GM18511 (cell line): Measurements from ENCODE around the gene TMEM258.
A peak's percentile ranks its signal among the peaks of the same experiment; 100 is the strongest.

Experiments used
- ATAC-seq: cut with Tn5 transposase; IDR thresholded peaks from one replicate; pipeline ENCODE4 v1.9.1; 2021; ENCODE audit warnings: mild to moderate bottlenecking, moderate library complexity; ENCODE audit not compliant: unreplicated experiment

TMEM258 gene

GRCh38 chr11:61762223-61762615, 30.2 kb downstream of the TMEM258 start:
- no peak for ATAC-seq

DNA sequence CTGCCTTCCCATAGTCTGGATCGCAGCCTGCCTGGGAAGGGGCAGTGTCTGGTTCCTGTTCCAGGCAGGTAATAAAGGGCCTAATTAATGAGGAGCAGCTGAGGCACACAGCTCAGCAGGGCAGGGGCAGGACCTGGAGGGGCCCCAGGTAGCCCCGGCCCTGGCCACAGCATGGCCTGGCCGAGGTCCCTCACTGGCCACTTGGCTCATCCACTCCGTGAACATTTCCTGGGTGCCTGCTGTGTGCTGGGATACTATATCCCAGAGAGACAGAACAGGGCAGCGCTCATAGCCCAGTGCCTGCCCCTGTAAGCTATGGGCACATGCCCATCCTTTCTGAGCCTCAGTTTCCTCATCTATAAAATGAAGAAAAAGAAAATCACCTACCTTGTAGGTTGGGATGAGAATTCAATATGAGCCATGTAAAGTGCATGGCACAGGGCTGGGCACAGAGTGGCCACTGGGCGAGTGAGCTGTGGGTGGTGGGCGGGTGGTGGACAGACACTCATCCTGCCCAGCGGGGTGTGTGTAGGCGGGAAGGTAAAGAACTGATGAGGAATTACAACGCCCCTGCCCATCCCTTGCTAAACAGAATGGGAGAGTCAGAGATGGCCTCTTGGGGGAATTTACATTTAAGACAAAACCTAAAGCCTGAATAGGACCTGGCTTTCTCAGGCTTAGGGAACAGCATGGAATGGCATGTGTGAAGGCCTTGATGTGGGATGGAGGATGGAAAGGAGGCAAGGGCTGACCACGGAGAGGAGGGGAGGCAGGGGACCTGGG, 30.8 kb downstream of the TMEM258 start:
- no peak for ATAC-seq

DNA sequence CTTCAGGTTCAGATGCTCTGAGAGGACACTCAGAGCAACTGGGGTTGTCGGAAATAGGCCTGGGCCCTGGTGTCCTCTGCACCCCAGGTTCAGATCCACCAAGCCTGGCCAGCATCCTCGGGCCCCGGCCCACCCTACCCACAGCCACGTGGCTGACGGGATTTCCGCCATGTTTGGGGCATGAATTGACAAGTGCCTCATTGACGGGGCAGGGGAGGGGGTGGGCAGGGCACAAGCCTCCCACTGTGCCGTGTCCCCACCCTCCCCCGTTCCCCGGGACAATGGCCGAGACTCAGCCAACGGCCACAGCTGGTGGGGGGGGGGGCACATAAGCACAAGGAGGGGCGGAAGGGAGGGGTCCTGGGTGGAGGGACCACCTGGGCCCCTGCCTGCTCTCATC, 31.5 kb downstream of the TMEM258 start:
- ATAC-seq = no peak

- no peak for ATAC-seq
These were observed 35.1 kb downstream of the TMEM258 start for GRCh38 chr11:61757213-61757862.

- ATAC-seq = peak; percentile 65
These were observed 35.8 kb downstream of the TMEM258 start for GRCh38 chr11:61756452-61757212.

DNA sequence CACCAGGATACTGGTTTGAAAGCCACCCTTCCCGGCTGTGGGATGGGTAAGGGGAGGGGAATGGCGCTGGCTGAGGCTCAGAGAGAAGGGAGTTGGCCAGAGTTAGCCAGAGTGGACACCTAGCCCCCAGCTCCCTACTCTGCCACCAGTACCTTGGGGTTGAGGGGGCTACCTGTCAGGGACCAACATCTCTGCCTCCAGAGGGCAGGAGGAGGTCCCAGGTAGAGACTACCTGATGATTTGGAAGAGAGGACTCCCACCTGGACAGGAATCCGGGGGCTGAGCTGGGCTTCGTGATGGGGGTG, 36.3 kb downstream of the TMEM258 start:
- no peak for ATAC-seq

DNA sequence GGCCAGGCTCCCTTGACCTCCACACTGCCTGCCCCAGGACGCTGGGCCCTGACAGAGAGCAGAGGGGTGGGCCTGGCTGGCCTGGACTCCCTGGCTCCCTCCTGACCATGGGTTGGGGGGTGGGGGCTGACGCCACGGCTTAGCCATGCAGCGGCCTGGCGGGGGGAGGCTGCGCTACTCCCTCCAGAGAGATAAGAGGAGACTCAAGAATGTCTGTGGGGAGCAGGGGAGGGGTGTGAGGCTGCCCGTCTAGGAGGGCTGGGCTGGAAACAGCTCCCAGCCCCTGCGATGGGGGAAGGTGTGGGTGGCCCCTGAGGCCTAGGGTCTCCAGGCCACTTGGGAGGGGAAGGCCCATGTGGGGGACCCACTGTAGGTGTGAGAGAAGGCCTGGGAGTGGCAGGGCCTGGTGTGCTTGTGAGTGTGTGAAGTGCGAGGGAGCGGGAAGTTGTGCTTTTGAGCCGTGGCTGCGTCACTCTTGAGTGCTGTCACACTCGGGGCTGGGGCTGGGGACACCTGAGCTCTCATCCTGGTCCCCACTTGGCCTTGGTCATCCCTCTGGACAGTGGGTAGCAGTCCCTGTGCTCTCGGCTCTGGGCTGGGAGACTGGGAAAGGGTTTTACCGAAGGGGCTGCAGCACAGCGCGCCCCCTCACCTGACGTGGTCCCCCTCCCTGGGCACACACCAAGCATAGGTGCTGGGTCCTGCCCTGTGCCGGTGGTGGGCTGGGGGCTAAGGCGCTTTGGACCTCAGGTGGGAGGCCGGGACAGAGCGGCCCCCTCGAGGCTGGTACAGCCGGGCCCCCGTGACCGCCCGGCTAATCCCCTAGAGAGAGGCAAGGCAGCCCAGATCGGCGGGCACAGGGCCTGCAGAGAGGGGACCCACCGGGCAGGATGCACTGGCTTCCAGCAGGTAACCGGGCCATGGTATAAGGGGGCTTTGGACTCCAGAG, 37.6 kb downstream of the TMEM258 start:
- ATAC-seq = no peak

GRCh38 chr11:61753672-61754071, 38.7 kb downstream of the TMEM258 start:
- ATAC-seq = no peak

GRCh38 chr11:61752925-61753521, 39.4 kb downstream of the TMEM258 start:
- ATAC-seq = no peak

GRCh38 chr11:61752117-61752924, 40.1 kb downstream of the TMEM258 start, which contains the start of gene MYRF:
MYRF (plus strand) TSS chr11:61752636; CDS start chr11:61752745, 109 bp downstream.
- no peak for ATAC-seq

DNA sequence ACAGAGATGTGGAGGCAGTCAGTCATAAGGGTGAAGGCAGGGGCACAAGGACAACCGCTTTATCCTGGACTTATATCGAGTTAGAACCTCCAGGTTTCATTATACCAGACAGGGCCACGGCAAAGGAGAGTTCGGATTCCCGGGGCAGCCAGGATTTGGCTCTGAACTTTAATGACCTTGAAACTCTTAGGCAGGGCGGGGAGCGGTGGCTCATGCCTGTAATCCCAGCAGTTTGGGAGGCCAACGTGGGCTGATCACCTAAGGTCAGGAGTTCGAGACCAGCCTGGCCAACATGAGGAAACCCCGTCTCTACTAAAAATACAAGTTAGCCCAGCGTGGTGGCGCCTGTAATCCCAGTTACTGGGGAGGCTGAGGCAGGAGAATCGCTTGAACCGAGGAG, 41.0 kb downstream of the TMEM258 start:
- ATAC-seq = no peak

- no peak for ATAC-seq
These were observed 41.6 kb downstream of the TMEM258 start for GRCh38 chr11:61750631-61751273.

GRCh38 chr11:61749591-61750217, 42.7 kb downstream of the TMEM258 start:
- ATAC-seq = no peak

DNA sequence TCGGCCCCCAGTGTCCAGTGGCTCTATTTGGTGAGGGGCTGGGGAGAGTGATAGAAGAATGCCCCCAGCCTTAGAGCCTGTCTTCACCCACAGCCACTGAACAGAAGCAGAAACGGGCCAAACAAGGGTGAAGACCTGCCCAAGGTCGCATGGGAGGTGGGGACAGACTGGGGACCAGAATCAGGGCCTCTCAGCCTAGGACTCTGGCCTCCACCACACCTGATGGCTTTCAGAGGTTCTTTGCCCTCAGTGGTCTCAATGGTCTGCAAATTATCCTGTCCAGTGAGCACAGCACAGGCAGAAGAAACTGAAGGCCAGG, 44.5 kb downstream of the TMEM258 start:
- ATAC-seq = no peak

DNA sequence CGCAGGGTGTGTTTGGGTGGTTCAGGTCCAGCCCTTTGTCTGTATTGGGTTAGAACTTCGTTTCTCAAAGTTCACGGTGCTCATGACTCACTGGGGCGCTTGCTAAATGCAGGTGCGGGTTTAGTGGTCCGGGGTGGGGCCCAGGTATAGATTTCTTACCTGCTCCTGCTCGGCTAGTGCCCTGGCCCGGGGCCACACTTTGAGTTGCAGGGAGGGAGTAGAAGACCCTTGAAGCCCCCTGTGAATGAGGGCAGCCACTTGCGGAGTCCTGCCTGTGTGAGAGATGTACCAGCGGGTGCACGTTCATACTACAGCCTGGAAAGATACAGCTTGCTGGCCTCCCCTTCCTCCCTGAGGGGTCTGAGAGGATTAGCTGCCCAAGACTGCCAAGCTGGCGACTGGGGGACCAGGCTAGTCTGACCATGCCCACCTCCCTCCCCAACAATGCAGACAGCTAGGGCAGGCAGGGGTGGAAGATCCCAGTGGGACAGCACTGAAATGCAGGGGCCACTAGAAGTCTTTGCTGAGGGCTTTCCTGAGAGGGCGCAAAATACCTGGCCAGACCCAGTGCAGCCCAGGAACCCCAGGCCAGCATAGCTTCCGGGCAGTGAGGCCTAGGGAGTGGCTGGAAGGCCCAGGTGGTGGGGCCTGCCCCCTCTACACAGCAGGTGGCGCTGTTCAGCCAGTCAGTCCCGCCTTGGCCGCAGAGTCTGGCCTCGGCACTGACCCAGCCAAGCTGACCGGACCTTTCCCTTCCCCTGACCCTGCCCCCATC, 45.0 kb downstream of the TMEM258 start:
- no peak for ATAC-seq

- no peak for ATAC-seq
These were observed 45.8 kb downstream of the TMEM258 start for GRCh38 chr11:61746442-61747191.

DNA sequence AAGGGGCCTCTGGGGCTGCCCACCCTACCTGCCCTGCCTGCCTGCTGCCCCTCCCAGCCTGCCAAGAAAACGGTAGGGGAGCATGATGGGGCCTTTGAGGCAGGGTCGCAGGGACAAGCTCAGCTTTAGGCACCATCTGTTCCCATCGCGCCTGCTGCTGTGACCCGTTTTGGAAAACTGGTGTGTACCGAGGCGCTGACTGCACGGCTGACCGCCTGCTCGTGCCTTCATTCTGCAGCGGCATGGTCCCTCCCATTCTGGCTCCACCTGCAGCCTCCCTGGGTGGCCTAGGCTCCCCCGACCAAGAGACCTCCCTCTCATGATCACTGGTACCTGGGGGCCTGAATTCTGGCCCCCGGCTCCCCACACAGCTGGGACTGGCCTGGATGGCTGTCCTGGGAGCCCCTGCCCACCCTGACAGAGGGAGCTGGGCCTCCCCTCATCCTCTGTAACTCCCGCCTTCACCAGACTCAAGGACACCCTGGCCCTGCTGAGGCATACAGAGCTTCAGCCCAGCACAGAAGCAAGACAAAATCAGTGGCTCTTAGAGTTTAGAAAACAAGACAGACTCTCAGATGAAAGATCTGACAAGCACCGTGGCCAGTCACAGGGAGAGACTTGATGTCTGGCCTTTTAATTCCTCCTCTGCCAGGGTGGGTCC, 46.5 kb downstream of the TMEM258 start:
- no peak for ATAC-seq
